Measurements from ENCODE around the gene STRADA. TPM values are rescaled to one million over a fixed set of nuclear protein-coding genes. Genes with fewer than 3 reads are reported as not detected.
A peak's percentile ranks its signal among the peaks of the same experiment; 100 is the strongest.

STRADA gene, protein sequence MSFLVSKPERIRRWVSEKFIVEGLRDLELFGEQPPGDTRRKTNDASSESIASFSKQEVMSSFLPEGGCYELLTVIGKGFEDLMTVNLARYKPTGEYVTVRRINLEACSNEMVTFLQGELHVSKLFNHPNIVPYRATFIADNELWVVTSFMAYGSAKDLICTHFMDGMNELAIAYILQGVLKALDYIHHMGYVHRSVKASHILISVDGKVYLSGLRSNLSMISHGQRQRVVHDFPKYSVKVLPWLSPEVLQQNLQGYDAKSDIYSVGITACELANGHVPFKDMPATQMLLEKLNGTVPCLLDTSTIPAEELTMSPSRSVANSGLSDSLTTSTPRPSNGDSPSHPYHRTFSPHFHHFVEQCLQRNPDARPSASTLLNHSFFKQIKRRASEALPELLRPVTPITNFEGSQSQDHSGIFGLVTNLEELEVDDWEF
- 10 to 100 TPM; 22.3 to 34.9 (median 33.0) TPM for polyA plus RNA-seq

DNA sequence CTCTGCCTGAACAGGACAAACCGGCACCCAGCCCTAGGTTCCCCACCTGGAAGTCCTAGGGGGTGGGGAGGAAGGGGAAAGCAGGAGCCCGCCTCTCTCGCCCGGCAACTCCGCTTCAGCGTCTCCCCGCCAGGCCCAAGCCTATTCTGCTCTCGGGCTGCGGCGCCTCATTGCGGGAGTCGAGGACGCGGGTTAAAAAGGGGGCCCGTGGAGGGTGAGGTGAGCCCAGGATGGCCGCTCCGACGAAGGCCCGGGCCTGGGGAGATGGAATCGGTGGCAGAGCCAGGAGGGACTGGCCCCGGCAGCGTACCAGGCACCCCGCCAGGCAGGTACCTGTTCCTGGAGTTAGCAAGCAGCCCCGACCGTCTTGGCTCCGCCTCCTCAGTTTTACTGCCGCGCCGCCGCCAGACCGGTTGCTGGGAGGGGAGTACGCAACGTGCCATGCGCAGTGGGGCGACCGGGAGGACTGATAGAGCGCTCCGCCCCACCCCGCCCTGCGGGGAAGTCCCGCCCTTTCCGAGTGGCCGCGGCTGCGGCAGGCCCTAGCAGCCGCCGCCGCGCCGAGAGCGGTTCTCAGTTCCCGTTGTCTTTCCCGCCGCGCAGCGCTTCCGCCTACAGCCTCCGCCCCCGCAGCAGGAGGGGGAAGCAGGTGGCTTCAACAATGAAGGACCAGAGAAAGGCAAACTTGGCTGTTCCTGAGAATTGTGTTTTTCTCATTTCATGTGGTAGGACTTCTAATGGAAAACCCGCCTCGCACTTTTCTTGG, at the start of gene STRADA:
TSS of gene STRADA (minus strand) at position 392 of the 766 bp plus-strand sequence. CDS start 13,430 bp downstream, outside the sequence.
- Mint-ChIP-seq H3K9me3 (no peaks in the 10 kb centered on the region), H3K27ac (peak within 1 kb of the TSS; percentile 92 to 97 (median 96)), H3K4me1 (peaks cover 22 to 23% of the 10 kb centered on the region in 2 donors), H3K4me3 (peak within 1 kb of the TSS; percentile 87 to 98 (median 89)), H3K27me3 (ENCODE audit: low read depth in 3 of 3) (peaks cover 0 to 7% (median 3%) of the 10 kb centered on the region in 3 donors), H3K36me3 (peaks cover 0 to 7% (median 7%) of the 10 kb centered on the region in 3 donors)
- peak; percentile 97 to 98 (median 98) for DNase-seq

DNA sequence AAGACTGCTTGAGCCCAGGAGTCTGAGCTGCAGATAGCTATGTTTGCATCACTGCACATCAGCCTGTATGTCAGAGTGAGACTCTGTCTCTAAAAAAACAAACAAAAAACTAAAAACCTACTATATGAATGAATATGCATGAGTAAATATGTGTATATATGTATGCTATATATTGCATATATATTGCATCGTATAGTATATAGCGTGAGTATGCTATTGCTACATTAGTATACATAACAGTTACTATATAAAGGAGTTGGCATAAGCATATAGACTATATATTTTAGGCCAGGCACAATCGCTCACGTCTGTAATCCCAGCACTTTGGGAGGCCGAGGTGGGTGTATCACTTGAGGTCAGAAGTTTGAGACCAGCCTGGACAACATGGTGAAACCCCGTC, 48.5 kb upstream of the STRADA start:
- peaks cover 0 to 2% (median 0%) of the 10 kb centered on the region in 3 donors for H3K27me3 Mint-ChIP-seq (ENCODE audit: low read depth in 3 of 3)
- H3K36me3 Mint-ChIP-seq = peaks cover 15 to 28% (median 21%) of the 10 kb centered on the region in 3 donors
- no peak overlapping the region for H3K27ac Mint-ChIP-seq
- H3K4me3 Mint-ChIP-seq = no peak overlapping the region
- H3K9me3 Mint-ChIP-seq = no peaks in the 10 kb centered on the region
- no peak for DNase-seq
- peaks cover 2 to 7% of the 10 kb centered on the region in 2 donors for H3K4me1 Mint-ChIP-seq

DNA sequence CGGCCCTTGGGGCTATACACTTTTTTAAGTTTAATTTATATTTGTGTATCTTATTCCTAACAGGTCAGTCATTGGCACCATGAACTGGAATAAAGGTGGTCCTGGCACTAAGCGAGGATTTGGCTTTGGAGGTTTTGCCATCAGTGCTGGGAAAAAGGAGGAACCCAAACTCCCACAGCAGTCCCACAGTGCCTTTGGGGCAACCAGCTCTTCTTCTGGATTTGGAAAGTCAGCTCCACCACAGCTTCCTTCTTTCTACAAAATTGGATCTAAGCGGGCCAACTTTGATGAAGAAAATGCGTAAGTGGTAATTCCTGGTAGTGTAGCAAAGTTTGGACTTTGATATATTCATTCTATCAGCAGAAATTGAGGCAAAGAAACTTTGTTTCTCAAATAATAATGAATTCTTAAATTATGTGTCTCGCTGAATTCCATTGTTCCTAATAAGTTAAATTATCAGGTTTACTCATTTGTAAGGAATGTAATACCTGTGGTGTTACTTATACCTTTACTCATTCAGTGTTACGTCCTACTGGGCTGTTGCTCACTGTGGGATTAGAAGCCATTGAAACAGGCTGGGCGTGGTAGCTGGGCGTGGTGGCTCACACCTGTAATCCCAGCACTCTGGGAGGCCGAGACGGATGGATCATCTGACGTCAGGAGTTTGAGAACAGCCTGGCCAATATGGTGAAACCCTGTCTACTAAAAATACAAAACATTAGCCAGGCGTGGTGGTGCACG, 45.5 kb upstream of the STRADA start:
- no peaks in the 10 kb centered on the region for H3K9me3 Mint-ChIP-seq
- no peak overlapping the region for H3K27ac Mint-ChIP-seq
- no peak for DNase-seq
- peaks cover 0 to 5% (median 4%) of the 10 kb centered on the region in 3 donors for H3K36me3 Mint-ChIP-seq
- H3K4me3 Mint-ChIP-seq = no peak overlapping the region
- H3K4me1 Mint-ChIP-seq = peaks cover 19 to 23% of the 10 kb centered on the region in 2 donors
- H3K27me3 Mint-ChIP-seq (ENCODE audit: low read depth in 3 of 3) = no peaks in the 10 kb centered on the region

DNA sequence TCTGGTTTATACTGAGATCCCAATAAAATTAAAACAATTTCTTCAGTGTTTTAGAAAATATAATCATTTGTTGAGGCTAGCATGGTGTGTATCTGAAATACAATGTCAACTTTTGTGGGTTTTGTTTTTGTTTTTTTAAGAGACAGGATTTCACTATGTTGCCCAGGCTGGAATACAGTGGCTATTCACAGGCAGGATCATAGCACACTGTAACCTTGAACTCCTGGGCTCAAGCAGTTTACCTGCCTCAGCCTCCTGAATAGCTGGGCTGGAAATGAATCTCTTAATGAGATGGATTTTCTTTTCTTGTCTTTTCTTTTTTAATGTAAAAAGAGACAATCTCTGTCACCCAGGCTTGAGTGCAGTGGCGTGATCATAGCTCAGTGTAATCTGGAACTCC, 44.5 kb upstream of the STRADA start:
- Mint-ChIP-seq H3K27me3 (ENCODE audit: low read depth in 3 of 3) (no peaks in the 10 kb centered on the region), H3K36me3 (peaks cover 0 to 4% (median 3%) of the 10 kb centered on the region in 3 donors), H3K4me1 (peaks cover 21 to 27% of the 10 kb centered on the region in 2 donors), H3K4me3 (no peak overlapping the region), H3K27ac (peak overlapping the region in 2 of 6 donors; percentile 8 to 22), H3K9me3 (no peaks in the 10 kb centered on the region)
- no peak for DNase-seq

DNA sequence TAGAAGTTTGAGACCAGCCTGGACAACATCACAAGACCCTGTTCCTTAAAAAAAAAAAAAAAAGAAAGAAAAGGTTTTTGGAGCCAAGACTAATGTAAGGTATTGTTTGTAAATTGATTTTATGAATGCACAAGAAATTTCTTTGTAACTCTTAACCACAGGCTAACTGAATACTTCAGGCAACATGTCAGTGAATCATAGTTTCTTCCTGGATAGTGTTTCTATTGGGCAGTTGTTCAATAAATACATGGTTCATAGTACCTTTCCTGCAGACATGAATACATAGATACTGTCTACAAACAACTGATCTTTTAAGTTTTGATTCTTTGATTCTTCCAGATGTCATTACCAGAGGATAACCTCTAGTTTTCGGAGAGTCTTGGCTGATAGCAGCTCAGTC, 44.0 kb upstream of the STRADA start:
- H3K27ac Mint-ChIP-seq = peak overlapping the region in 4 of 6 donors; percentile 8 to 34 (median 24)
- no peaks in the 10 kb centered on the region for H3K27me3 Mint-ChIP-seq (ENCODE audit: low read depth in 3 of 3)
- H3K4me3 Mint-ChIP-seq = no peak overlapping the region
- H3K9me3 Mint-ChIP-seq = no peaks in the 10 kb centered on the region
- H3K36me3 Mint-ChIP-seq = peaks cover 0 to 4% (median 3%) of the 10 kb centered on the region in 3 donors
- peaks cover 23 to 32% of the 10 kb centered on the region in 2 donors for H3K4me1 Mint-ChIP-seq
- DNase-seq = no peak

DNA sequence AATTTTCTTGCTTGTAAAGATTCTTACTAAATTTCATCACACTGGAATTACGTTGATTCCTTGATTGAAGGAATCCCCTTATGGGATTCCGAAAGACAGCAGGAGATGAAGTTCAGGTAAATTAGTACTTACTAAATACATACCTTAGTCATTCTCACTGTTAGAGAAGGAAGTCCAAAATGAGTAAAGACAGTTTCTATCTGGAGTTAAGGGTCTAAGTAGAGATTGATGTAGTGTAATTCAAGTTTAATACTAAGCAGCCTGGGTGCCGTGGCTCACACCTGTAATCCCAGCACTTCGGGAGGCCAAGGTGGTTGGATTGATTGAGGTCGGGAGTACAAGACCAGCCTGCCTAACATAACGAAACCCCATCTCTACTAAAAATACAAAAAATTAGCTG, 41.9 kb upstream of the STRADA start:
- H3K27me3 Mint-ChIP-seq (ENCODE audit: low read depth in 3 of 3) = no peaks in the 10 kb centered on the region
- peaks cover 28 to 52% of the 10 kb centered on the region in 2 donors for H3K4me1 Mint-ChIP-seq
- H3K4me3 Mint-ChIP-seq = no peak overlapping the region

DNA sequence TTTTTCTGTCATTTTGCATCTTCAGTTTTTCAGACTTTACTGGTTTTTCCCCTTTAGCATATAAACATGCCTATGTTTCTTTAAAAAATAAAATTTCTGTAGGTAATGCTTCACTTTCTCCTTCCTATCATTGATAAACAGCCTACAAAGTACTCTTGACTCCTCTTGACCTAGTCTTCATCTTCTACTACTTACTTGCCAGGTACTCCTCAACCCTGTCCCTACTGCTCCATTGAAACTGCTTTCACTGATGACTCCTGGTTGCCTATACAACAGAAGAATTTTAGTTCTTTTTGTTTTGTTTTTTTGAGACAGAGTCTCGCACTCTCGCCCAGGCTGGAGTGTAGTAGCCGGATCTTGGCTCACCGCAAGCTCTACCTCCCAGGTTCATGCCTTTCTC, 39.3 kb upstream of the STRADA start:
- H3K4me1 Mint-ChIP-seq = peaks cover 39 to 75% of the 10 kb centered on the region in 2 donors

More for the DNA sequence above, 41.9 kb upstream of the STRADA start:
- no peaks in the 10 kb centered on the region for H3K9me3 Mint-ChIP-seq
- H3K27ac Mint-ChIP-seq = peak overlapping the region in 3 of 6 donors; percentile 11 to 57 (median 18)
- DNase-seq = no peak
- peaks cover 0 to 8% (median 4%) of the 10 kb centered on the region in 3 donors for H3K36me3 Mint-ChIP-seq

DNA sequence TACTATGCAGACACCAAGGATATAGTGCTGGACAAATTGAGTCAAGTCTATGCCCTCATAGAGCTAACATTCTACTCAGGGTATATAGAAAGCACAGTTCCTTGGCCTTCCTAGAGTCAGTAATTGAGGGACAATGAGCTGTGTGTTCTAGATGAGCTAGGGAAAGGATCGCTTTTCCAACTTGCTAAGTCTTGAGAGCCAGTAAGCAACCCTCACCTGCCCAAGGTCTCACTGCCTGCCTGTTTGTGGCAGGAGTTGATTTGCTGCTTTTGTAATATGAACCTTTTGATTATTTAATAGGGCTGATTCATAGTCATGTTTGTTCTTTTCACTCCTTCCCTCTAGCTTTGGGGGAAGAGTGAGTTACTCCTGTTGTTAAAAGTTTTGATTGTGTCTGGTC, 38.9 kb upstream of the STRADA start:
- H3K27me3 Mint-ChIP-seq (ENCODE audit: low read depth in 3 of 3) = no peaks in the 10 kb centered on the region
- peaks cover 0 to 5% (median 4%) of the 10 kb centered on the region in 3 donors for H3K36me3 Mint-ChIP-seq
- no peak overlapping the region for H3K4me3 Mint-ChIP-seq

More for the DNA sequence above, 39.3 kb upstream of the STRADA start:
- no peak for DNase-seq
- Mint-ChIP-seq H3K27me3 (ENCODE audit: low read depth in 3 of 3) (no peaks in the 10 kb centered on the region), H3K4me3 (no peak overlapping the region), H3K36me3 (peaks cover 0 to 5% (median 4%) of the 10 kb centered on the region in 3 donors), H3K9me3 (no peaks in the 10 kb centered on the region), H3K27ac (peak overlapping the region in 3 of 6 donors; percentile 2 to 60 (median 27))

DNA sequence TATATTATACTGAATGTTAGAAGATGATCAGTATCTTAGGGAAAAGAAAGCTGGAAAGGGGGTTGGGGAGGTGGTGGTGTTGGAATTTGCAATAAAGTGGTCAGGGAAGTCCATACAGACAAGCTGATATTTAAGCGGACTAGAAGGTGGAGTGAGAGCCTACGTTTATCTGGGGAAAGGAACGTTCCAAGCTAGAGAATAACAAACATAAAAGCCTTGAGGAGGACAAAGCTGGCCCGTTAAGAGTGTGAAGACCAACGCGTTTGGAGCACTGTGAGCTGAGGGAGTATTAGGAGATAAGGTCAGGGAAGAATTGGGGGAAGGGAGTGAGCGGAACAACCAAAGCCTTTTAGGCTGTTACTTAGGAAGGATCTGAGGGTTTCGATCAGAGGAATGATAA, 33.8 kb upstream of the STRADA start:
- no peak for DNase-seq
- Mint-ChIP-seq H3K27me3 (ENCODE audit: low read depth in 3 of 3) (peaks cover 10 to 19% (median 14%) of the 10 kb centered on the region in 3 donors), H3K27ac (peak overlapping the region; percentile 96 to 100 (median 99)), H3K36me3 (peaks cover 0 to 5% (median 0%) of the 10 kb centered on the region in 3 donors), H3K4me3 (peak overlapping the region; percentile 90 to 100 (median 96)), H3K4me1 (peaks cover 52 to 84% of the 10 kb centered on the region in 2 donors), H3K9me3 (no peaks in the 10 kb centered on the region)

More for the DNA sequence above, 38.9 kb upstream of the STRADA start:
- no peaks in the 10 kb centered on the region for H3K9me3 Mint-ChIP-seq
- no peak for DNase-seq
- peaks cover 39 to 75% of the 10 kb centered on the region in 2 donors for H3K4me1 Mint-ChIP-seq
- H3K27ac Mint-ChIP-seq = peak overlapping the region in 1 of 6 donors; percentile 60

DNA sequence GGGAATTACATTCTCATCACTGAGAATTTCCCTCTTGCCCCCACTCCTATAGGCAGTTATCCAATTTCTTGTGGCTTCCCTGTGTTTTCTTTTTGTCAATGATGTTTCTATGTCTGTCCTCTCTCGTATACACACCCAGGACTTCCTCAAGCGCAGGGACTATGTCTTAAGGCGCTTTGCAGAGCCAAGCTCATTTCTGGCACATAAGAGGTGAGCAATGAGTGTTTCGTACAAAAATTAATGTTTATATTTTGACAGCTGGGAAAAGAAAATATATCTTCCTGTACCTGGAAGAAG, 33.3 kb upstream of the STRADA start:
- H3K4me3 Mint-ChIP-seq = peak overlapping the region; percentile 90 to 100 (median 96)
- no peak for DNase-seq
- H3K9me3 Mint-ChIP-seq = no peaks in the 10 kb centered on the region
- H3K36me3 Mint-ChIP-seq = peaks cover 0 to 5% (median 0%) of the 10 kb centered on the region in 3 donors
- peaks cover 52 to 84% of the 10 kb centered on the region in 2 donors for H3K4me1 Mint-ChIP-seq
- peaks cover 10 to 19% (median 14%) of the 10 kb centered on the region in 3 donors for H3K27me3 Mint-ChIP-seq (ENCODE audit: low read depth in 3 of 3)
- H3K27ac Mint-ChIP-seq = peak overlapping the region; percentile 96 to 100 (median 99)

DNA sequence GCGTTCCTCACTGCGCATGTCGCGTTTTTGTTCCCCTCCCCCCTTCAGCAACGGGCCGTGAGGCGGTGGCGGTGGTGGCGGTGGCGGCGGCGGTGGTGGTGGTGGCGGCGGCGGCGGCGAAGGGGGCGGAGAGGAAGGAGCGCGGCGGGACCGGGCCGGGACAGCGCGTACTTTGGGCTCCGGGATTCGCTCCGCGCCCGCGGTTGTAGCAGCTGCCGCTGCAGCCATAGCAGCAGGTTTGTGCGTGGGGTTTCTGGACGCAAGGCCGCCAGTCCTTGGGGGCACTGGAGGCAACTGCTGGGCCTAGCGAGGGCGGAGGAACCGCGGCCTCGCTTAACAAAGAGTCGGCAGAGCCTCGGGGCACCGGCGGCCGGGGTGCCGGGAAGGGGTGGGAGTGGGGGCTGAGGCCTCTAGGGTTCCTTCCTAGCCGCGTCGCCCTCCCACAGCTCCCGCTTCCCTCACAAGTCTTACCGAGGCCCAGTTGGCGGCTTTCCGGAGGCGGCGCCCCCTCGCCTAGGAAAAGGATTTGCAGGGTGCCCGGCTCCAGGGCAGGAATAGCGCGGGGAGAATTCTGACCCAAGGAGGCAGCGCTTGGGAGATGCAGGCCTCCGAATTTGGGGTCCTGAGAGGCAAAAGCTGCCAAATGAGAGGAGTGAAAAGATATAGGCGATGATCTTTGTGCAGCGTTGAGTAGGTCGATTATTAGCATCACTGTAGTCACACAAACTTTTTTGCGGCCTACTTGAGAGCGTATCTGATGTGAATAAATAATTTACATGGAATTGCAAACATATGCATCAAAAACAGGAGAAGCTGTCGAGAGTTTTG, 32.8 kb upstream of the STRADA start, which contains the start of gene DDX42:
TSS of gene DDX42 (plus strand) at position 30 of the 828 bp plus-strand sequence. CDS start 12,880 bp downstream, outside the sequence.
- DNase-seq = no peak
- Mint-ChIP-seq H3K36me3 (peaks cover 0 to under 1% (median 0%) of the 10 kb centered on the region in 3 donors), H3K27ac (peak within 1 kb of the TSS; percentile 96 to 100 (median 99))

More for the DNA sequence above, 32.8 kb upstream of the STRADA start, which contains the start of gene DDX42:
- peaks cover 50 to 78% of the 10 kb centered on the region in 2 donors for H3K4me1 Mint-ChIP-seq
- no peaks in the 10 kb centered on the region for H3K9me3 Mint-ChIP-seq
- peak within 1 kb of the TSS; percentile 90 to 100 (median 96) for H3K4me3 Mint-ChIP-seq
- peaks cover 10 to 19% (median 14%) of the 10 kb centered on the region in 3 donors for H3K27me3 Mint-ChIP-seq (ENCODE audit: low read depth in 3 of 3)
